Forelimb muscle (tissue), 1 donor: ENCODE results near the gene PLD1. TPM values are rescaled to one million over a fixed set of nuclear protein-coding genes. Genes with fewer than 3 reads are reported as not detected.
"Not testable (repeated sequence)": the region's sequence is repeated elsewhere in the genome, so short reads cannot be mapped to it uniquely, and the experiment has no call there.

ENCODE experiments used
- DNase-seq: peaks from one replicate; pipeline ENCODE4 v3.0.0-alpha.2; 2013; ENCODE audit warnings: low read depth
- polyA plus RNA-seq: library from polyadenylated mRNA; unstranded; fragments of 120-200 nt; gene quantifications from one replicate; pipeline ENCODE4 v1.2.1, GENCODE V29; 2013; ENCODE audit not compliant: insufficient read length

Gene PLD1
- polyA plus RNA-seq, 1 donor: 11.3 TPM

DNA sequence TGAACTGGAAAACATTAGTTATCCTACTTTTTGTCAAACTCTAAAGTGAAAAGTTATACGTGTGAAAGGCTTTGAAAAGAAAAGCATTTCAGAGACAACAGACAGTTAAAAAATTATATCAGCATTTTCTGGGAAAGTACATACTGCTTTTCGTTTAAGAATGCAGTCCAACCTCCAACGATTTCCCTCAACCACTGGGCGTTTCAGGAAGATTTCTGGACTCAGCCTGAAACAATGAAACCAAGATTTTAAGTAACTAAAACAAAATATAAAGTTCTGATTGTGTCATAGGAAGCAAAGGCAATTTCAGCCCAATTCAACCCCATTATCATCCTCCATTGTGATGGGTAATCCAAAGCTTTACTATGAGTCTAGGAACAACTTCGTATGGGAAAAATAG, 110.7 kb downstream of the PLD1 start:
- peak; percentile 31 for DNase-seq

DNA sequence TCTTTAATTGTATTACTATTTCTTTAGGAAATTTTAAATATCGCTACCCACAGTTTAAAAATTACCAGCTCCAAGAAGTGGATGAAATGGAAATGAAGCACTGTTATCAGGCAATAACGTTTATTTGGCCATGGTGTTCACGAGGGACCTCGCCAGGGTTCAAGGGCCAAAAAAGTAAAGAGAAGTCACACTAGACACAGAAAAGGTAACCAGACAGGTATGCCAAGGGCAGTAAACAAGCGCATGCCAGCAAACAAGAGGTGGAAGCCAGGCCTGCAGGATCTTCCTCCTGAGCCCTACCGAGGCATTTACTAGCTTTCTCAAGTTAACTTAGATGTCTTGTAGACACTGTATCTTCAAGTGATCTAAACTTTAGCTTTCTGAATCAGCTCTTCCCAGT, 113.5 kb downstream of the PLD1 start:
- no peak for DNase-seq

GRCh38 chr3:171695426-171695825, 114.9 kb downstream of the PLD1 start:
- DNase-seq: no peak

- DNase-seq: no peak
Observed at GRCh38 chr3:171694888-171695287, 115.4 kb downstream of the PLD1 start.

DNA sequence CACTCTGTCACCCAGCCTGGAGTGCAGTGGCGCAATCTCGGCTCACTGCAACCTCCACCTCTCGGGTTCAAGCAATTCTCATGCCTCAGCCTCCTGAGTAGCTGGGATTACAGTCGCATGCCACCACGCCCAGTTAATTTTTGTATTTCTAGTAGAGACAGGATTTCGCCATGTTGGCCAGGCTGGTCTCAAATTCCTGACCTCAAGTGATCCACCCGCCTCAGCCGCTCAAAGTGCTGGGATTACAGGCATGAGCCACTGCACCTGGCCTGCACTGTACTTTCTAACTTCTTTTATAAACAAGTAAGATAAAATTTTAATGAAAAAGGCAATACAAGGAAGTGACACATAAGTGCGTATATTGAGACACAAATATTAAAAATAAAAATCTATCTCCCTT, 117.7 kb downstream of the PLD1 start:
- DNase-seq: not testable (repeated sequence)

GRCh38 chr3:171691485-171691884, 118.8 kb downstream of the PLD1 start:
- DNase-seq: no peak

GRCh38 chr3:171690281-171690680, 120.0 kb downstream of the PLD1 start:
- no peak for DNase-seq

DNA sequence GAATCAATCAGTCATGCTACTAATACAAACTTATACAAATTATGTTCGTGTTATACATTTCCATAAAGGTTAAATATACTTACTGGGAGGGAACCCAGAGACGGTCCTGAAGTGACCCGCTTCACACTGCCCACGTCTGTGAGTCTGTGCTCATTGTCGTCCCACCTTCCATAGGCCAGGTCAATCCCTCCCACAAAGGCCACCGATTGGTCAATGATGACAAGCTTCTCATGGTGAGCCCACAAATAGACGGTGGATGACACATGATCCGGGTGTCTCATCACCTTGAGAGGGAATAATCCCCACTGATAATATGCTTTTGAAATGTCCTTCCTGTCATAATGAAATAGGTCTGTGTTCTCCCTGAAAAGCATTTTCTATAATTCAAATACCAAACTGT, 121.7 kb downstream of the PLD1 start:
- no peak for DNase-seq

GRCh38 chr3:171688002-171688401, 122.3 kb downstream of the PLD1 start:
- DNase-seq: peak; percentile 41

- peak; percentile 24 for DNase-seq
Observed at GRCh38 chr3:171687581-171687980, 122.7 kb downstream of the PLD1 start.

DNA sequence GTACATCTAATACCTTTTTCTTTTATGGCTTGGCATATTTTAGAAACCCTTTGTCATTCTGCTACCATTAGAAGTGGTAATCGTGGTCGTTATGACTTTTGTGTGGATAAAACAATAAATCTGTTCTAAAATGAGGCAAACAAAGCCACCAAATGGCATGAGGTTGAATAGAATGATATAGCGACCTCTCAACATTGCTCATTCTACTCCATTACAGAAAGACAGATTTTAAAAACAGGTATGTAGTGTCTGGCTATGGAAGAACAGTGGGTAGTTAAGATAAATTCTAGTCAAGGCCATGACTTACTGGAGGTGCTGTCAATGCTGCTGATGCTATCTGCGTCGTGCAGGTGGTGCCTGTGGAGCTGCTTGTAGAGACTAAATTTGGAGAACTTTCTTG, 123.2 kb downstream of the PLD1 start:
- no peak for DNase-seq

- no peak for DNase-seq
Observed at GRCh38 chr3:171685116-171685895, 125.0 kb downstream of the PLD1 start.

- DNase-seq: no peak
Observed at GRCh38 chr3:171684221-171684620, 126.1 kb downstream of the PLD1 start.

- no peak for DNase-seq
Observed at GRCh38 chr3:171682743-171683142, 127.5 kb downstream of the PLD1 start.

DNA sequence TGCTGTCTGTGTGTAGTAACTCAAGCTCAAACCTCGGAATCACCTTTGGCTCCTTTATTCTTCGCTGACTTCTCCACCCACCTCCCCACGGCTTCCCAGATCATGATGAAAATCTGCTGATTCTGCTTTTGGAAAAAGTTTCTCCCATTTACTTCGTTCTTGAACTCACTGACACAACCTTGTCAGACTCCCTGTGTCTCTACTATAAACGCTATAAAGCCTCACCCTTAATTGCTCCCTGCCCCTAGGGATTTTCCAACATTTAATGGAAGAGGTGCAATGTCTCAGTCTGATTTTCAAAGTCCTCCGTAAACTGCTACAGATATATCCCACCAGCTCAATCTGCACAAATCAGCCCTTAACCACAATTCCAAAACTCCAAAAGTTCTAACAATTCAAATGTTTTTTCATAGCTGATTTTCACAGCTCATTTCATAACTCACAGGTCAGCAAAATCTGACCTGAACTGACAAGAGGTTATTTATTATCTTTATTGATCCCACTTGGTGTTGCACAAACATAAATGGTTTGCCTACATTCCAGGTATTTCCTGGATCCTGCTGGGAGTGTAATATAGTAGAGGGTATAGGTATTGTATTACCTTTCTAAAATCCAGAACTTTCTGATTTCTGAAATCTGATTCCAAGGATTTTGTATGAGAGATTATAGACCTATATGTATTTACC, 129.4 kb downstream of the PLD1 start:
- no peak for DNase-seq

GRCh38 chr3:171678971-171679492, 131.3 kb downstream of the PLD1 start:
- DNase-seq: no peak

GRCh38 chr3:171677706-171678105, 132.6 kb downstream of the PLD1 start:
- DNase-seq: no peak

GRCh38 chr3:171676601-171677175, 133.6 kb downstream of the PLD1 start:
- DNase-seq: no peak

DNA sequence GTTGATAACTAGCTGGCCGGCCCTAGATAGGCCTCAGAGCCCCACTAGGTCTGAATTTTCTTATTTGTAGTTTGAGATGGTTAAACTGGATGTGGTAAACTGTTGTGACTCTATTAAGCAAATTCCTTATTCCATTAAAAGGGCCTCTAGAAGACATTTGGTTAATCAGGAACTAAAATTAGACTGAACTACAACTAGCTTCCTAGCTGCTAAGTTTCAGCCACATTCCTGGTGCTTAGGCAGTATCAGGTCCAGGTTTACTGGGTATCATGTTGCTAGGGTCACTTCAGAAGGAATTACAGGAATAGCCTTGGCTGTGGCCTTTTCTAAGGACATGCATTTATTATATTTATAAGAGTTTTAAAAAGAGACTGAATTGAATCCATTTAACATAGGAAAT, 136.3 kb downstream of the PLD1 start:
- DNase-seq: no peak

DNA sequence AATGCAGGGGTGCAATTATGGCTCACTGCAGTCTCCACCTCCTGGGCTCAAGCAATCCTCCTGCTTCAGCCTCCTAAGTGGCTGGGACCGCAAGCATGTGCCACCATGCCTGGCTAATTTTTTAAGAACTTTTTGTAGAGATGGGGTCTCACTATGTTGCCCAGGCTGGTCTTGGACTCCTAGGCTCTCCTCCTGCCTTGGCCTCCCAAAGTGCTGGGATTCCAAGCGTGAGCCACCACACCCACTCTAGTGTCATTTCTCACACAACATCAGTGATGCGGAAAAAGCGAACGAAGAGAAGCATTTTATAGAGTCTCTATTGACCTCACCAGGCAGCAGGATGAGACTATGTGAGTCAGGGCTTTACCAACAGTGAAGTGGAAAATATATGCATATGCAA, 137.7 kb downstream of the PLD1 start:
- DNase-seq: no peak

- DNase-seq: no peak
Observed at GRCh38 chr3:171672124-171672523, 138.2 kb downstream of the PLD1 start.

- no peak for DNase-seq
Observed at GRCh38 chr3:171671709-171672108, 138.6 kb downstream of the PLD1 start.

- no peak for DNase-seq
Observed at GRCh38 chr3:171666516-171666915, 143.8 kb downstream of the PLD1 start.
